Measurements from ENCODE around the gene ZNF300. TPM values are rescaled to one million over a fixed set of nuclear protein-coding genes. Genes with fewer than 3 reads are reported as not detected.
A peak's percentile ranks its signal among the peaks of the same experiment; 100 is the strongest.
"Not testable (repeated sequence)": the region's sequence is repeated elsewhere in the genome, so short reads cannot be mapped to it uniquely, and the experiment has no call there.

ZNF300 gene
- total and polyA plus RNA-seq, 7 experiments from 2014 or later: 0.15 to 5.1 (median 1.9) TPM

DNA sequence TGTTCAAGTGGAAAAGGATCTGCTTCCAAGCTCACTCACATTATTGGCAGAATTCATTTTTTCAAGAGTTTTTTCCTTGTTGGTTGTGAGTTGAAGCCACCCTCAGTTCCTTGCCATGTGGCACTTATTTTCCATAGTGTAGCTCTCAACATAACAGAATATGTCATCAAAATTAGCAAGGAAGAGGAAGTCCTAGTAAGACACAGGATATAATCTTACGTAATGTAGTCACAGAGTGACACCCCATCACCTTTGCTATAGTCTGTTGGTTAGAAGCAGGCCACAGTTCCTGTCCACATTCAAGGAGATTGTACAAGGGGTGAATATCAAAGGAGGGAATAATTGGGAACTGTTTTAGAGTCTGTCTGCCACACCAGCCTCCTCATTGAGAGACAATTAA is 42.7 kb downstream of the ZNF300 start:
- DNase-seq (no peak), ATAC-seq (no peak)
- intact Hi-C loops (cut with micrococcal nuclease): no loop called here
- Mint-ChIP-seq H3K4me3 (no peak overlapping the region), H3K4me1 (no peaks in the 10 kb centered on the region), H3K36me3 (peaks cover 0 to 24% (median 22%) of the 10 kb centered on the region in 5 donors), H3K27me3 (peaks cover 0 to 7% (median 6%) of the 10 kb centered on the region in 5 donors), H3K27ac (no peak overlapping the region), H3K9me3 (peaks cover 6 to 73% (median 28%) of the 10 kb centered on the region in 11 donors)
- Histone ChIP-seq H3K4me3 (ENCODE audit: low read length) (no peak overlapping the region), H3K27ac (ENCODE audit: low read depth, low read length) (no peak overlapping the region), H3K9me3 (ENCODE audit: control insufficient read depth in 2 of 3, low read length in 3 of 3) (no peaks in the 10 kb centered on the region), H3K27me3 (ENCODE audit: control insufficient read depth in 2 of 2, insufficient read depth in 2 of 2, low read length in 2 of 2) (no peaks in the 10 kb centered on the region), H3K4me1 (ENCODE audit: control insufficient read depth in 2 of 2, insufficient read depth in 2 of 2, low read length in 2 of 2) (no peaks in the 10 kb centered on the region), H3K36me3 (ENCODE audit: control insufficient read depth in 2 of 3, insufficient read depth in 3 of 3, low read length in 3 of 3) (no peaks in the 10 kb centered on the region)
- CTCF ChIA-PET: no interaction called here
- POLR2A ChIA-PET: no interaction called here

- intact Hi-C loops (cut with micrococcal nuclease): no loop called here
- ATAC-seq (no peak), DNase-seq (no peak)
- H3K27me3 Mint-ChIP-seq: peaks cover 0 to 7% (median 6%) of the 10 kb centered on the region in 5 donors
- H3K27ac Mint-ChIP-seq: no peak overlapping the region
- Histone ChIP-seq H3K9me3 (ENCODE audit: control insufficient read depth in 2 of 3, low read length in 3 of 3) (no peaks in the 10 kb centered on the region), H3K4me1 (ENCODE audit: control insufficient read depth in 2 of 2, insufficient read depth in 2 of 2, low read length in 2 of 2) (no peaks in the 10 kb centered on the region), H3K4me3 (ENCODE audit: low read length) (no peak overlapping the region), H3K27me3 (ENCODE audit: control insufficient read depth in 2 of 2, insufficient read depth in 2 of 2, low read length in 2 of 2) (no peaks in the 10 kb centered on the region), H3K27ac (ENCODE audit: low read depth, low read length) (no peak overlapping the region), H3K36me3 (ENCODE audit: control insufficient read depth in 2 of 3, insufficient read depth in 3 of 3, low read length in 3 of 3) (no peaks in the 10 kb centered on the region)
- ChIA-PET POLR2A (no interaction called here), CTCF (no interaction called here)
- no peak overlapping the region for H3K4me3 Mint-ChIP-seq
- peaks cover 6 to 59% (median 19%) of the 10 kb centered on the region in 11 donors for H3K9me3 Mint-ChIP-seq
- peaks cover 0 to 27% (median 23%) of the 10 kb centered on the region in 5 donors for H3K36me3 Mint-ChIP-seq
- H3K4me1 Mint-ChIP-seq: no peaks in the 10 kb centered on the region
Measured at GRCh38 chr5:150860246-150860821, 44.4 kb downstream of the ZNF300 start.

DNA sequence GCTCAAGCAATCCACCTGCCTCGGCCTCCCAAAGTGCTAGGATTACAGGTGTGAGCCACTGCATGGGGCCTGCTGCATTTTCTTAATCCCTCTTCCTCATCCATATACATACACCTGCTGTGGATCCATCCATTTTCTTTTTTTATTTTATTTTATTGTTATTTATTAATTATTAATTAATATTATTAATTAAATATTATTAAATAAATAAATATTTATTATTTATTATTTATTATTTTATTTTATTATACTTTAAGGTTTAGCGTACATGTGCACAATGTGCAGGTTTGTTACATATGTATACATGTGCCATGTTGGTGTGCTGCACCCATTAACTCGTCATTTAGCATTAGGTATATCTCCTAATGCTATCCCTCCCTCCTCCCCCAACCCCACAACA is 48.1 kb downstream of the ZNF300 start:
- H3K27me3 ChIP-seq (ENCODE audit: control insufficient read depth in 2 of 2, insufficient read depth in 2 of 2, low read length in 2 of 2); H3K9me3 ChIP-seq (ENCODE audit: control insufficient read depth in 2 of 3, low read length in 3 of 3); POLR2A ChIA-PET; H3K36me3 ChIP-seq (ENCODE audit: control insufficient read depth in 2 of 3, insufficient read depth in 3 of 3, low read length in 3 of 3); H3K4me3 Mint-ChIP-seq; H3K4me3 ChIP-seq (ENCODE audit: low read length); H3K27me3 Mint-ChIP-seq; DNase-seq; H3K27ac ChIP-seq (ENCODE audit: low read depth, low read length); CTCF ChIA-PET; intact Hi-C loops (cut with micrococcal nuclease); H3K27ac Mint-ChIP-seq; ATAC-seq; H3K4me1 ChIP-seq (ENCODE audit: control insufficient read depth in 2 of 2, insufficient read depth in 2 of 2, low read length in 2 of 2): not testable (repeated sequence)
- H3K36me3 Mint-ChIP-seq: peaks cover 0 to 12% (median 7%) of the 10 kb centered on the region in 5 donors
- H3K9me3 Mint-ChIP-seq: peaks cover 2 to 30% (median 12%) of the 10 kb centered on the region in 11 donors
- H3K4me1 Mint-ChIP-seq: peaks cover 0 to 27% (median 13%) of the 10 kb centered on the region in 7 donors

DNA sequence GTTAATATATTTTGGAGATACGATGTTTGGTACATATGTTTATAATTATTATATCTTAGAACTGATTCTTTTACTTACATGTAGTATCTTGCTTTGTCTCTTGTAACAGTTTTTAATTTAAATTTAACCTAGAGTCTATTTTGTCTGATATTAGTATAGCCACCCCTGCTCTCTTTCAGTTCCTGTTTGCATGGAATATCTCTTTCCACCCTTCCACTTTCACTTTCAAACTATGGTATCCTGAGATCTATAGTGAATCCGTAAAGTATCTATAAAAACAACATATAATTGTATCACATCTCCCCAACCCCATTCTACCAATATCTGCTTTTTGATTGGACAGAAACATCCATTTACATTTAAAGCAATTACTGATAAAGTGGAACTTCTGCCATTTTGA is 51.2 kb downstream of the ZNF300 start:
- no peak for DNase-seq
- intact Hi-C loops (cut with micrococcal nuclease): no loop called here
- Histone ChIP-seq H3K27me3 (ENCODE audit: control insufficient read depth in 2 of 2, insufficient read depth in 2 of 2, low read length in 2 of 2) (no peaks in the 10 kb centered on the region), H3K9me3 (ENCODE audit: control insufficient read depth in 2 of 3, low read length in 3 of 3) (no peaks in the 10 kb centered on the region), H3K4me1 (ENCODE audit: control insufficient read depth in 2 of 2, insufficient read depth in 2 of 2, low read length in 2 of 2) (no peaks in the 10 kb centered on the region), H3K36me3 (ENCODE audit: control insufficient read depth in 2 of 3, insufficient read depth in 3 of 3, low read length in 3 of 3) (no peaks in the 10 kb centered on the region), H3K27ac (ENCODE audit: low read depth, low read length) (no peak overlapping the region), H3K4me3 (ENCODE audit: low read length) (no peak overlapping the region)
- ChIA-PET POLR2A (no interaction called here), CTCF (no interaction called here)
- Mint-ChIP-seq H3K27ac (peak overlapping the region in 3 of 9 donors; percentile 22 to 56 (median 44)), H3K4me3 (peak overlapping the region in 9 of 10 donors; percentile 15 to 82 (median 56)), H3K4me1 (peaks cover 0 to 34% (median 14%) of the 10 kb centered on the region in 7 donors), H3K27me3 (peaks cover 0 to 3% (median 0%) of the 10 kb centered on the region in 5 donors), H3K9me3 (peaks cover 0 to 5% (median 0%) of the 10 kb centered on the region in 11 donors), H3K36me3 (peaks cover 0 to 6% (median 0%) of the 10 kb centered on the region in 5 donors)
- ATAC-seq: no peak

- peaks cover 0 to 6% (median 2%) of the 10 kb centered on the region in 5 donors for H3K36me3 Mint-ChIP-seq
- ATAC-seq: no peak
- no peaks in the 10 kb centered on the region for H3K36me3 ChIP-seq (ENCODE audit: control insufficient read depth in 2 of 3, insufficient read depth in 3 of 3, low read length in 3 of 3)
- H3K27me3 Mint-ChIP-seq: peaks cover 0 to 3% (median 0%) of the 10 kb centered on the region in 5 donors
- H3K9me3 ChIP-seq (ENCODE audit: control insufficient read depth in 2 of 3, low read length in 3 of 3): no peaks in the 10 kb centered on the region
- H3K4me3 Mint-ChIP-seq: no peak overlapping the region
- H3K4me1 ChIP-seq (ENCODE audit: control insufficient read depth in 2 of 2, insufficient read depth in 2 of 2, low read length in 2 of 2): no peaks in the 10 kb centered on the region
- H3K9me3 Mint-ChIP-seq: peaks cover 0 to 5% (median 2%) of the 10 kb centered on the region in 11 donors
- H3K4me3 ChIP-seq (ENCODE audit: low read length): no peak overlapping the region
- H3K27ac ChIP-seq (ENCODE audit: low read depth, low read length): no peak overlapping the region
- no peak for DNase-seq
- H3K27ac Mint-ChIP-seq: no peak overlapping the region
- no peaks in the 10 kb centered on the region for H3K27me3 ChIP-seq (ENCODE audit: control insufficient read depth in 2 of 2, insufficient read depth in 2 of 2, low read length in 2 of 2)
- intact Hi-C loops (cut with micrococcal nuclease): no loop called here
- CTCF ChIA-PET: interaction anchor here (0.8 to 3.6 kb wide), 5 partner anchors 17 to 400 kb away, joined by 3 to 13 read pairs (median 6); no protein-coding TSS in a partner anchor
- H3K4me1 Mint-ChIP-seq: peaks cover 6 to 49% (median 28%) of the 10 kb centered on the region in 7 donors
- POLR2A ChIA-PET: no interaction called here
Measured at GRCh38 chr5:150851039-150851438, 53.7 kb downstream of the ZNF300 start.

- H3K36me3 Mint-ChIP-seq: peaks cover 0 to 9% (median 0%) of the 10 kb centered on the region in 5 donors
Measured at GRCh38 chr5:150848271-150848670, 56.5 kb downstream of the ZNF300 start.

More at GRCh38 chr5:150848271-150848670, 56.5 kb downstream of the ZNF300 start:
- peaks cover 0 to 3% (median 0%) of the 10 kb centered on the region in 5 donors for H3K27me3 Mint-ChIP-seq
- intact Hi-C loops (cut with micrococcal nuclease): loop anchor here in 1 of 2 donors (5.0 kb wide), 1 partner anchor 309 kb away; the partner anchor contains the start of gene ANXA6
- ATAC-seq (no peak), DNase-seq (no peak)
- Histone ChIP-seq H3K4me3 (ENCODE audit: low read length) (no peak overlapping the region), H3K36me3 (ENCODE audit: control insufficient read depth in 2 of 3, insufficient read depth in 3 of 3, low read length in 3 of 3) (no peaks in the 10 kb centered on the region), H3K4me1 (ENCODE audit: control insufficient read depth in 2 of 2, insufficient read depth in 2 of 2, low read length in 2 of 2) (no peaks in the 10 kb centered on the region), H3K27ac (ENCODE audit: low read depth, low read length) (no peak overlapping the region), H3K27me3 (ENCODE audit: control insufficient read depth in 2 of 2, insufficient read depth in 2 of 2, low read length in 2 of 2) (no peaks in the 10 kb centered on the region), H3K9me3 (ENCODE audit: control insufficient read depth in 2 of 3, low read length in 3 of 3) (no peaks in the 10 kb centered on the region)
- no peak overlapping the region for H3K4me3 Mint-ChIP-seq
- ChIA-PET POLR2A (no interaction called here), CTCF (interaction anchor here (0.6 to 3.4 kb wide), 5 partner anchors 47 to 389 kb away, joined by 3 to 59 read pairs (median 30); partner anchors contain the start of gene SMIM3)
- peaks cover 0 to 8% (median 0%) of the 10 kb centered on the region in 11 donors for H3K9me3 Mint-ChIP-seq
- H3K27ac Mint-ChIP-seq: peak overlapping the region in 1 of 9 donors; percentile 9
- H3K4me1 Mint-ChIP-seq: peaks cover 6 to 41% (median 19%) of the 10 kb centered on the region in 7 donors

All from naive thymus-derived CD4-positive, alpha-beta T cell (primary cell).